SW 1271 (cell line): Measurements from ENCODE around the gene EIF2A.
"Not testable (repeated sequence)": the region's sequence is repeated elsewhere in the genome, so short reads cannot be mapped to it uniquely, and the experiment has no call there.

ENCODE experiments used
- DNase-seq, 2 experiments: peaks; one replicate each; lab custom pipeline; 2025; lab: John Stamatoyannopoulos, UW

The EIF2A gene

DNA sequence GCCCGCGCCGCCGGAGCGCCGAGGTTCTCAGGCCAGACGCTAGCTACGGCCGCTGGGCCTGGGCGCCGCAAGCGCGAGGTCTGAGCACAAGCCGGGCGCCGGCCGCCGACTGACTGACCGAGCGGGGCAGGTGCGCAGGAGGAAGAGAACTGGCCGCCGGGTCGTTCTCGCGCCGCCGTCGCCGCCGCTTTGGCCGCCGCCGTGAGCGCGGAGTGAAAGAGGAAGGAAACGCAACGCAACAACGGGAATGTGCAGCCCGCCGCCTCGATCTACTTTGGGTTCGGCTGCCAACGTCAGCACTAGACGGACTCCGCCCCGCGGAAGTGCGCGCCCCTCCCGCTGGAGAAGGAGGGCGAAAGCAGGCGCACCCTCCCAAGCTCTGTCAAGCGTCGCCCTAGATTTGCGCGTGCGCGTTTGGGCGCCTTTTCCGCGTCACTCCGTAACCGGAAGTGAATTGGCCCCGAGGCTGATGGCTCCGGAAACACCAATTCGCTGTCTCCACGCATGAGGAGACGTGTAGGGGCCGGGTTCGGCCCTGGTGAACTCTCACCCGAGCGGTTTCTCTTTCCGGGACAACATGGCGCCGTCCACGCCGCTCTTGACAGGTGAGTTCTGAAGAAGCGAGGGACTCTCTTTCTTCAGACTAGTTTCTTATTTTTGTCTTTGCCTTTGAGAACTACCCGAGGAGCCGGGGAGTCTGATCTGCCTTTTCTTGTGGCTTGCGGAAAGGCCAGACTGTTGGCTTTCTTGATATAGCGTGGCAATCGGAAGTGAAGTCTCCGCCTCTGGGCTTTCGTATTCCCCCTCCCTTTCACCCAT, at the start of gene EIF2A, which contains the start of gene SERP1:
Gene EIF2A, plus strand, starts transcription at position 562 of the 819 bp plus-strand sequence. Its CDS starts 16 bp downstream, at position 578.
Gene SERP1, minus strand, starts transcription at position 271 of the 819 bp plus-strand sequence. CDS start 361 bp downstream, outside the sequence.
- DNase-seq = peak; percentile 97 to 98

DNA sequence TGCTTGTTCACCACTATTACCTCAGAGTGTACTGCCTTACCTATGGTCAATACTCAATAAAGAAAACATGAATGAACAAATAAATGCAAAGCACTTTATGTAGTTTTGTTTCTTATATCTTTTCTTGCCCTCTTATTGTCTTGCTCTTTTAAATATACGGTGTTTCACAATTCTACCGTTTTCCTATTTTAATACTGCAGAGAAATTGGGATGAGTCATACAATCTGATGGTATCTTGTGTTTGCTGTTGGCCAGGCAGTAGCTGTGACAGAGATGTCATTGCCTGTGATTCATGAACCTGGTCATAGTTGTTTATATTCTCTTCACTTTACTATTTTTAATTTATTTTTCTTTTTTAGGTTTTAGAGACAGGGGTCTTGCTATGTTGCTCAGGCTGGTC, 48.6 kb upstream of the EIF2A start:
- DNase-seq = no peak

DNA sequence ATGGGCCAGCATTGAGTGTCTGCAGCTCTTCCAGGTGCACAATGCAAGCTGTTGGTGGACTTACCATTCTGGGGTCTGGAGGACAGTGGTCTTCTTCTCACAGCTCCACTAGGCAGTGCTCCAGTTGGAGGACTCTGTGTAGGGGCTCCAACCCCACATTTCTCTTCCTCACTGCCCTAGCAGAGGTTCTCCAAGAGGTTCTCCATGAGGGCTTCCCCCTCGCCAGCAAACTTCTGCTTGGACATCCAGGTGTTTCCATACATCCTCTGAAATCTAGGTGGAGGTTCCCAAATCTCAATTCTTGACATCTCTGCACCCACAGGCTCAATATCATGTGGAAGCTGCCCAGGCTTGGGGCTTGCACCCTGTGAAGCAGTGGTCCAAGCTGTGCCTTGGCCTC, 45.6 kb upstream of the EIF2A start:
- DNase-seq = not testable (repeated sequence)

DNA sequence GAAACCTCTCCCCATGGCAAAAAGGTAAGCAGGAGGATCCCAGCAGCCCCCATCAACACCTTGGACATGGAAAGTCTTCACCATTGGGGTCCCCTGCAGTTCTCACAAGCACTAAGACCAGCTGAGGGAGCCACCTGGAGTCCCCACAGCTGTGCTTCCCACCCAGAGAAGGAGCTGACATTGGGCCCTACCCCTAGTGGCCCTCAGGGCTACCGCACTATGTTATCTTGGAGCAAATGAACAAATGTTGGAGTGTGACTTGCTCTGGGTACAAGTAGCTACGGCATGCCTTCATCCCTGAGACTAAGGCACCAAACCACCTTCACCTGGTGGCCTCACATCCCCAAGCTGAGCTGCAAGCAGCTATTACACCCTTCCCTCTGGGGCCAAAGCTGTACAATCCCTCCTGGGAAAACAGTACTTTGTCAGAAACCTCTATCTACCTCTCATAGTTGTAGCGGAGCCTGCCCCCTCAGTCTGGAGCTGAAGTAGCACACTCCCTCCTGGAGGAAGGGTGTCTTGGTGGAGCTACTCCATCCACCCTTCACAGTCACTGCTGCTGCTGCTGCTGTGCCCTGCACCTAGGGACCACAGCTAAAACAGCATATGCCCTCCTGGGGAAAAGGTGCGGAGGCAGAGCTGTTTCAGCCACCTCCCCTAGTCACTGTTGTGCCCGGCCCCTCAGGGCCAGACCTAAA, 43.0 kb upstream of the EIF2A start:
- DNase-seq = no peak

DNA sequence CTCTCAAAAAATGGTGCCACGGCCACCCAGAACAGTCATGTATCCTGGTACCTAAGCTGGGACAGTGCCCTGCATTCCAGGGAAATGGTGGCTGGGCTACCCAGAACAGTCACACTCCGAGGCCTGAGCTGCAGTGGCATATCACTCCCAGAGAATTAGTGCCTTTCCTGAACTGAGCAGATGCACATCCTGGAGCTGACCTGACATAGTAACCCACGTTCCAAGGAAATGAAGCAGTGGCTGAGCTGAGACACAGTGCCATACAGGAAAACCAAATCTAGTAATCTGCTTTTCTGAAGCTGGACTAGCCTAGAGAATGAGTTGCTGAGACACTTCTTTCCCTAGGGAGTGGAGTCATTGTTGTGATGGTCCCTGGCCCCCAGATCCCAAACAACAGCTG, 42.1 kb upstream of the EIF2A start:
- DNase-seq = no peak

DNA sequence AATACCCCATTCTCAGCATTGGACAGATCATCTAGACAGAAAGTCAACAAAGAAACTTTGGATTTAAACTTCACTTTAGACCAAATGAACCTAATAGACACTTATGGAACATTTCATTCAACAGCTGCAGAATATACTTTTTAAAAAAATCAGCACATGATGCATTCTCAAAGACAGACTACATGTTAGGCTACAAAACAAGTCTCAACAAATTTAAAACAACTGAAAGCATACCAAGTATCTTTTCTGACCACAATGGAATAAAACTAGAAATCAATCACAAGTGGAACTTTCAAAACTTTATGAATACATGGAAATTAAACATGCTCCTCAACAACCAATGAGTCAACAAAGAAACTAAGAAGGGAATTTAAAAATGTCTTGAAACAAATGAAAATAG, 38.2 kb upstream of the EIF2A start:
- no peak for DNase-seq

DNA sequence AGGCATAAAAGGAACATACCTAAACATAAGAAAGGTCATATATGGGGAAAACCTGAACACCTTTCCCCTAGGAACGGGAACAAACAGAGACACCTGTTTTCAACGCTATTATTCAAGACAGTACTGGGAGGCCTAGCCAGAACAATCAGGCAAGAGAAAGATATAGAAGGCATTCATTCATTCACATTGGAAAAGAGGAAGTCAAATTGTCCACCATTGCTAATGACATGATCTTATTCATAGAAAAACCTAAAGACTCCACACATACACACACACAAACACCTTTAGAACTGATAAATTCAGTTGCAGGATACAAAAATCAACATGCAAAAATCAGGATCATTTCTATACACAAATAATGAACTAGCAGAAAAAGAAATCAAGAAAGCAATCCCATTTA, 36.8 kb upstream of the EIF2A start:
- no peak for DNase-seq

DNA sequence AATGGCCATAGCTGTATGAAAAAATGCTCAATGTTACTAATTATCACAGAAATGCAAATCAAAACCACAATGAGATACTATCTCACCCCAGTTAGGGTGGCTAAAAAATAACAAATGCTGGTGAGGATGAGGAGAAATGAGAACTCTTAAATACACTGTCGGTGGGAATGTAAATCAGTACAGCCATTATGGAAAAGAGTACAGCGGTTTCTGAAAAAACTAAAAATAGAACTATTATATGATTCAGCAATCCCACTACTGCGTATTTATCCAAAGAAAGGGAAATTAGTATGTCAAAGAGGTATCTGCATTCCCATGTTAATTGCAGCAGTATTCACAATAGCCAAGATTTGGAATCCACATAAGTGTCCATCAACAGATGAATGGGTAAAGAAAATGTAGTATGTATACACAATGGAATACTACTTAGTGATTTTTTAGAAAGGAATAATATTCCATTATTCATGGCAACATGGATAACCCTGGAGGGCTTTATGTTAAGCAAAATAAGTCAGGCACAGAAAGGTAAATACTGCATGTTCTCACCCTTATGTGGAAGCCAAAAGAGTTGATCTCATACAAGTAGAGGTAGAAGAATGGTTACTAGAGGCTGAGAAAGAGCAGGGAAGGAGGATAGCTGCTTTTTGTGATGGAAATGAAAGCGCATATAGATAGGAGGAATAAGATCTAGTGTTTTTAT, 35.3 kb upstream of the EIF2A start:
- DNase-seq = no peak

DNA sequence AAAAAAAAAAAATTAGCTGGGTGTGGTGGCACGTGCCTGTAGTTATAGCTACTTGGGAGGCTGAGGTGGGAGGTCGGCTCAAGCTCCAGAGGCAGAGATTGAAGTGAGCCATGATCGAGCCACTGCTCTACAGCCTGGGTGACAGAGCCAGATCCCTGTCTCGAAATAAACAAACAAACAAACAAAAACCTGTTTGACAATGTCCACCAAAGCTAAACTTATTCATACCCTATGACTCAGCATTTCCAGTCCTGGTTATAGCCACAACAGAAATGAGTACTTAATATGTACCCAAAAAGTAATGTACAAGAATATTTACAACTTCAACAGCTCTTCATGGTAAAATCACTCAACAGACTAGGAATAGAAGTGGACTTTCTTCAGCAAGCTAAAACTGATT, 31.4 kb upstream of the EIF2A start:
- DNase-seq = no peak

DNA sequence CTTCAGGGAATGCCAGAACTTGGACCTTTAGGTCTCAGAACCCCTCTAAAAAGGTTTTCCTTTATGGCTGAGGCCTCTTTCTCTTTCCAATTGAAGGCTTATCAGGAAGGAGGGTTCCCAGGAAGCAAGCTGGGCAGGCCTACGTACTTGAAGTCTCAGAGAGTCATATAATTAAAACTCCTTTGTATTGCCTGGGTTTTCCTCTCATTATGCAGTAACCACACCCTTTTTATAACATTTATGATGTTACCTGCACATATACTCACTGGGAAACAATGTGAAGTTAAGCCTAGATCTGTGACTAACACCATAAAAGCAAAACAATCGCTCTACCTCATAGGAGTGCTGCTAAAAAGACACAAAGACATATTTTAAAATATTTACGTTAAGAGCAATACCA, 27.6 kb upstream of the EIF2A start:
- no peak for DNase-seq

DNA sequence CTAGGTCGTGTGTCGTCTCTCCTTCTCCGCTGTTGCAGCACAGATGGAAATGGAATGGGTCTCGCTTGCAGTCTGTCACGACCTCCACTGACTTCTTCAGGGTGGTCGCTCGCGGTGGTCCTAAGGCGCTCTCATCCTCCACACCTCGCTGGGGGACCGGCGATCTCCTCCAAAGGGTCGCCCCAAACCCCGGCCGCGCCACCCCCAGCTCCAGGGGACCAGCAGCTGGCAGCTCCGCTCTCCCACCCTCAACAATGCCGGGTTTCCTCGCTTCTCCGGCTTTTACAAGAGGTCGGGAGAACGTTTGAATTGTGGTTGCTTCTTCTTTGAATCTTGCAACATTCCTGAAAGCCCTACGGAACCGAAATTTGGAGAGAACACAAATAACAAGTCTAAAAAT, 26.2 kb upstream of the EIF2A start:
- DNase-seq = no peak

DNA sequence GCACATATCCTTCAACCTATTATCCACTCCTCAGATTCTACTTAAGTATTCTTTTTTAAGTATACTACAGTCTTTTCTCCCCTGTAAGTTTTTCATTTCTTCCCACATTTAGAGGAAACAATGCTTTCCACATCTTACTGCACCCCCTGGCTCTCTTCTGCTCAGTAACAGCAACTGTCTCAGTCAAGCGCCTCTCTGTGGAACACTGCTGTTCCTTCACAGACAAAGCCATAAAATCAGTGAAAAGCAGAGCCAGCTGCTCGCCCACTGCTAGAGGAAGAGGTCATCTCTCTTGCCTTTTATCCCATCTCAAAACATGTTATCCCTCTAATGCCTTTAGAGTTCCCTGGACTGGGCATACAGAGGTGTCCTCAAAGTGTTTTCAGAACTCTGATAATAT, 25.1 kb upstream of the EIF2A start:
- no peak for DNase-seq

DNA sequence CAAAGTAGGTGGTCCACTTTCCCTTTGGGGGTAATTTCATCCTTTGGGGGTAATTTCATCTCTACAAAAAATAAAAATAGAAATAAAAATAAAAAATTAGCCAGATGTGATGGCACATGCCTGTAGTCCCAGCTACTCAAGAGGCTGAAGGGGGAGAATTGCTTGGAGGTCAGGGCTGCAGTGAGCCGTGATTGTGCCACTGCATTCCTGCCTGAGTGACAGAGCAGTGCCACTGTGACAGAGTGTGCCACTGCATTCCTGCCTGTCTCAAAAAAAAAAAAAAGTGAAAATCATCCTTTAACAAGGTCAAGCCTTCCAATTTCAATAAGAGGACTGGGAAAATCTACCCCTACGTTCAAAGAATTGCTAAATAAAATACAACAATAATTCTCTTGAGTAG, 23.0 kb upstream of the EIF2A start:
- DNase-seq = no peak

DNA sequence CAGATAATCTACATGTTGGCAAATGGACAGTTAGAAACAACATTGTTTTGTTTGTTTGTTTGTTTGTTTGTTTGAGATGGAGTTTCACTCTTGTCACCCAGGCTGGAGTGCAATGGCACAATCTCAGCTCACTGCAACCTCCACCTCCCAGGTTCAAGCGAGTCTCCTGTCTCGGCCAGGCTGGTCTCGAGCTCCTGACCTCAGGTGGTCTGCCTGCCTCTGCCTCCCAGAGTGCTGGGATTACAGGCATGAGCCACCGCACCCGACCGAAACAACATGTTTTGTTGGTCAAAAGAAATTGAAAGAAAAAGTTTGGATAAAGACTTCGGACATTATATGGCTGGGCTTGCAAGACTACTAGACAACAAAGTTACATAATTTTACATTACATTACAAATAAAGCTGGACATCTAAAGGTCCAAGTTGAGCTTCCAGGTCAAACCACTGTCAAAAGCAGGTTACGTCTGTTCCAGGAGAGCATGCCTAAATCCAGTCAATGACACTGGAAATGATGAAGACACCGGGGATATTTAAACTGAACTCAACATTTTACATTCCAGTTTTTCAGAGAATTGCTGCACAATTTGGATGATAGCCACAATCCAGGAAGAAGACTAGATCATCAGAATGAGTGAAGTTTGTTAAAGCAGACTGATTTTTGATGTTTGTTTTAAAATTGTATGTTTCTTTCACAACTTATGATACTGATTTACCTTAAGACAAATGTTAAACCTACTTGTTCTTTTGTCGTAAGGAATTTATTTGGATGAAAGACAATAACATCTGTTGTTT, 18.9 kb upstream of the EIF2A start:
- DNase-seq = no peak

DNA sequence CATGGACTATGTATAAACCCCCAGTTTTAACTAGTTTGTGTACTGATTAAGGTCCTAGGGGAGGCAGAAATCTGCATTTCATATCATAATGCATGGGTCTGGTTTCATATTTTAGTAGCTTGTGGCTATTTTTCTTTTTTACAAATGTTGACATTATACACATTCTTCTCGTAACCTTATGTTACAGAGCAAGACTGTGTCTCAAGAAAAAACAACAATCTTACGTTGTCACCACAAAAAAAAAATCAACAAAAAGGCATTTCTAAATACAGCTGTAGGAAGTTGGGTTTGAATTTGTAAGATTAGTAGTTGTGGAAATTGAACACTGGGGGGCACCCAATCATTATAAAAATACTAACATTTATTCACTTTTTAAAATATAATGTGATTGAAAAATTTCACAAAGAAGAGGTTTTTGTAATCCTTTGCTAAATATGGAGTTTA, 18.2 kb upstream of the EIF2A start:
- peak in 1 of 2 experiments; percentile 57 for DNase-seq

DNA sequence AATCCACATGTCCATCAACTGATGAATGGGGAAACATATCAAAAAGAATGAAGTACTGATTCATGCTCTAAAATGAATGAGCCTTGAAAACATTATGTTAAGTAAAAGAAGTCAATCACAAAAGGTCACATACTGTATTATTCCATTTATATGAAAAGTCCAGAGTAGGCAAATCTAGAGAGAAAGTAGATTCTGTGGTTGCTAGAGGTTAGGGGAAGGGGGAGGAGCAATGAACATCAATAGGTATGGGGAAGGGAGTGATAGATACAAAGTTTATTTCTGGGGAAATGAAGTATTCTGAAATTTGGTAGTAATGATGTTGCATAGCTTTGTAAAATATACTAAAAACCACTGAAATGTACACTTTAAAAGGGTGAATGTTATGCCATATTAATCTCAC, 14.8 kb upstream of the EIF2A start:
- DNase-seq = no peak

DNA sequence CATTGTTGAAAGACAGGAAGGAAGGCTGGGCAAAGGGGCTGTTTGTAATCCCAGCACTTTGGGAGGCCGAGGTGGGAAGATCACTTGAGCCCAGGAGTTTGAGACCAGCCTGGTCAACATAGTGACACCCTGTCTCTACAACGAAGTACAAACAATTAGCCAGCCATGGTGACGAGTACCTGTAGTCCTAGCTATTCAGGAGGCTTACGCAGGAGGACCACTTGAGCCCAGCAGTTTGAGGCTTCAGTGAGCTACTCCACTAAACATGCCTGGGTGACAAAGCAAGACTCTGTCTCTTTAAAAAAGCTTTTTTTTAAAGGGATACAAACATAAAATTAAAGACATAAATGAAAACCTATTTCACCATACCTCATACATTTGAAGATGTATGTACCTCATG, 11.4 kb upstream of the EIF2A start:
- DNase-seq = no peak

DNA sequence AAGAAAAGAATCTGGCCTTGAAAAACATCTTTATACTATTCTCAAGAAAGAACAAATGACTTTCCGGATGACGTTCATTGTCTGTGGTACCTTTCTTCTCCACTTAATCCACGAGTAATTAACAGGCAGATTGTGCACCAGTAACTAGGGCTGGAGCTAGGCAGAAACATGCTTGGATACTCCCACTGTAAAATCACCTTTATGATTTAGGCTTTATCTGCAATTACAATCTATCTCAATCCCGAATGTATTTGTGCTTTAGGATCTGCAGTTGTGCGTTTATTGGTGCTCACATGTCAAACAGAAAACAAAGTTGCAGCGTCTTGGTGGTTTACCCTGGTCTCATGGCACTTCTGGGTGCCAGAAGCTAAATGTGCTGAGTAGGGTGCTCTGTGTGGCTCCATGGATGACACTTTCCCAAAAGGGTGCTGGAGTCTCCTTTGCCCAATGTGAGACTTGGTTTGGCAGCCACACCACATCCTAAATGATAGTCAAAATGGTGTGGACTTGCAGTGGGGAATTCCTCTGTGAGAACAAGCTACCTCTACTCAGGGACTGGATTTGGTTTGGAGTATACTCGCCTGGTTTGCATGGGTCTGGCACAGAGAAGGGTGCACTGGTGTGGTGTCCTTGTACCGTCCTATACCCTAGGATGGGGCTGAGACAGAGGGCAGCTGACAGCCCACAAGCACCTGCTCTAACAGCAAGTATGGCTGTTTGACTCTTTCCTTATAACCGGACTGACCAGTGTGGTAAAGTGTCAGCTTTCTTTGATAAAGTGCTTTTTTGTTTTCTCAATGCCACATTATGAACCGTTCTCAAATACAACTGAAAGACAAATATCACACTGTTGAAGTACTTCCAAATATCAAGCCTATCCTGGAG, 8.0 kb upstream of the EIF2A start:
- no peak for DNase-seq

DNA sequence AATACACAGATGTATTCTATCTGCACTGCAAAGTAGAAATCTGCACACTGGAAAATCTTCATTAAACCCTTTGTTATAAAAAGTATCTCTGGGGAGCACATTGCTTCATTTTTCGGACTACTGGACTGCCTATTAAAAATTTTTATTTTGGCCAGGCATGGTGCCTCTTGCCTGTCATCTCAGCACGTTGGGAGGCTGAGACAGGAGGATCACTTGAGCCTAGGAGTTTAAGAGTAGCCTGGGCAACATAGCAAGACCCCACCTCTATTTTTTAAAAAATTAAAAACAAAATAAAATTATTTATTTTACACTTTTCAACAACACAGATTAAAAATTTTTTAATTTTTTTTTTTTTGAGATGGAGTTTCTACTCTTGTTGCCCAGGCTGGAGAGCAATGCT, 6.3 kb upstream of the EIF2A start:
- no peak for DNase-seq

DNA sequence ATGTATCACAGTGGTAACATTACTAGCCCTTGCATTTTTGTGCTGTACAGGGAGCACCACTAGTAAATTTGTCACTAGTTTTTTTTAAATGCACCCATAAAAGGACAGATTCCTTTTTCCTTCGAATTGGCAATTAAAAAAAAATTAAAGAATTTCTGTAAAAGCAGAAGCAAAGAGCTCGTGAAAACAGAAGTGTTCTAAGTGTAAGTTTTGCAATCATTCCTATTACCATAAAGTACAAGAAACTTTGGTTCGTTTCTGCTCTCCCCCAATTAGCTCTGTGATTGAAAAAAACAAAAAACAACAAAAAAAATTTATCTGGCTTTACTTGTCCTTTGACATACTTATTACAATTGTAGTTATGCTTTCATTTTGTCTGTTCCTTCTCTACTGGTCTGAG, 5.6 kb upstream of the EIF2A start:
- no peak for DNase-seq

DNA sequence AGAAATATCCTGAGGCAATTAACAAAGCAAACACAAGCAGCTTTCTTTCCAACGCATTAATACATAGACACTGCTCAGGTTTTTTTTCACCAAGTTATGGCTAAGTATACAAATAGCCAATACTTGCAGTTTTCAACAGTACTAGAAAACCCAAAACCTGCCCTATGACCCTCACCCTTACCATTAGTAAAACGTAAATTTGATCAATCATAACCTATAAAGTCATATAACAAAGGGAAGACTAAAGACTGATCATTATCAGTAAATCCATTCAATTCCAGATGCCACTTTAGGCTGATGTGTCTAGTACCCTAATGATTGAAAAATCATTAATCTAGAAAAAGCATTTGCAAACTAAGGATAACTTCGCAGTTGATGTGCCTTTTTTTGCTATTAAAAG, 3.5 kb upstream of the EIF2A start:
- no peak for DNase-seq
